Measurements from ENCODE around the gene STK10. TPM values are rescaled to one million over a fixed set of nuclear protein-coding genes. Genes with fewer than 3 reads are reported as not detected.

STK10 gene
- polyA plus RNA-seq, 1 donor (not counting 4 experiments of a cell fraction or from before 2014, with no cell fraction given), result 19.8 TPM

- TF ChIP-seq EZH2 (IDR thresholded peaks at IDR 0.05; ENCODE audit: low read length) (no peak), CTCF (optimal IDR thresholded peaks at IDR 0.05 in 1 of 3, IDR thresholded peaks at IDR 0.05 in 1 of 3, conservative IDR thresholded peaks at IDR 0.05 in 1 of 3; ENCODE audit: extremely low read depth in 1 of 3, insufficient read depth in 2 of 3, low read length in 3 of 3) (no peak)
- Histone ChIP-seq H2AFZ (ENCODE audit: control insufficient read depth, low read length) (no peak overlapping the region), H3K4me2 (ENCODE audit: control insufficient read depth, extremely low read depth, insufficient read depth, low read depth, low read length) (no peak overlapping the region), H4K20me1 (ENCODE audit: control insufficient read depth, extremely low read depth, insufficient read depth, low read length) (no peaks in the 10 kb centered on the region), H3K27ac (ENCODE audit: control insufficient read depth, insufficient read depth, low read length) (no peak overlapping the region), H3K4me3 (ENCODE audit: control insufficient read depth in 2 of 3, extremely low read depth in 1 of 3, insufficient read depth in 2 of 3, low read depth in 1 of 3, low read length in 3 of 3) (no peak overlapping the region), H3K9ac (ENCODE audit: control insufficient read depth, extremely low read depth, insufficient read depth, low read length) (no peak overlapping the region), H3K79me2 (ENCODE audit: control insufficient read depth, insufficient read depth, low read length) (peaks cover 6% of the 10 kb centered on the region), H3K4me1 (ENCODE audit: control insufficient read depth, extremely low read depth, insufficient read depth, low read length) (no peaks in the 10 kb centered on the region), H3K9me3 (ENCODE audit: control insufficient read depth, low read depth, low read length) (no peaks in the 10 kb centered on the region), H3K27me3 (ENCODE audit: control insufficient read depth, extremely low read depth, insufficient read depth, low read length) (no peaks in the 10 kb centered on the region), H3K9me1 (ENCODE audit: control insufficient read depth, extremely low read depth, insufficient read depth, low read length) (no peaks in the 10 kb centered on the region), H3K36me3 (ENCODE audit: control insufficient read depth in 2 of 2, extremely low read depth in 1 of 2, insufficient read depth in 2 of 2, low read length in 2 of 2) (peaks cover 10 to 11% of the 10 kb centered on the region in 2 experiments)
- FAIRE-seq (no peak), DNase-seq (ENCODE audit: low read depth, low spot score) (no peak)
- dilution Hi-C loops (cut with MboI; ENCODE audit: extremely low pct_ligation_motif_present, low sequenced_read_pairs), result no loop called here
Observed at GRCh38 chr5:172211676-172212075, 23.7 kb upstream of the STK10 start.

- FAIRE-seq (no peak), DNase-seq (ENCODE audit: low read depth, low spot score) (no peak)
- TF ChIP-seq EZH2 (IDR thresholded peaks at IDR 0.05; ENCODE audit: low read length) (no peak), CTCF (optimal IDR thresholded peaks at IDR 0.05 in 1 of 3, IDR thresholded peaks at IDR 0.05 in 1 of 3, conservative IDR thresholded peaks at IDR 0.05 in 1 of 3; ENCODE audit: extremely low read depth in 1 of 3, insufficient read depth in 2 of 3, low read length in 3 of 3) (no peak)
- no peaks in the 10 kb centered on the region for H3K9me1 ChIP-seq (ENCODE audit: control insufficient read depth, extremely low read depth, insufficient read depth, low read length)
- no peaks in the 10 kb centered on the region for H3K9me3 ChIP-seq (ENCODE audit: control insufficient read depth, low read depth, low read length)
- H3K4me3 ChIP-seq (ENCODE audit: control insufficient read depth in 2 of 3, extremely low read depth in 1 of 3, insufficient read depth in 2 of 3, low read depth in 1 of 3, low read length in 3 of 3), result no peak overlapping the region
- peaks cover 10 to 11% of the 10 kb centered on the region in 2 experiments for H3K36me3 ChIP-seq (ENCODE audit: control insufficient read depth in 2 of 2, extremely low read depth in 1 of 2, insufficient read depth in 2 of 2, low read length in 2 of 2)
- H3K27ac ChIP-seq (ENCODE audit: control insufficient read depth, insufficient read depth, low read length), result no peak overlapping the region
- H3K27me3 ChIP-seq (ENCODE audit: control insufficient read depth, extremely low read depth, insufficient read depth, low read length), result no peaks in the 10 kb centered on the region
- no peaks in the 10 kb centered on the region for H3K4me1 ChIP-seq (ENCODE audit: control insufficient read depth, extremely low read depth, insufficient read depth, low read length)
- no peaks in the 10 kb centered on the region for H4K20me1 ChIP-seq (ENCODE audit: control insufficient read depth, extremely low read depth, insufficient read depth, low read length)
- dilution Hi-C loops (cut with MboI; ENCODE audit: extremely low pct_ligation_motif_present, low sequenced_read_pairs), result no loop called here
- H3K9ac ChIP-seq (ENCODE audit: control insufficient read depth, extremely low read depth, insufficient read depth, low read length), result no peak overlapping the region
- peaks cover 3% of the 10 kb centered on the region for H3K79me2 ChIP-seq (ENCODE audit: control insufficient read depth, insufficient read depth, low read length)
- no peak overlapping the region for H3K4me2 ChIP-seq (ENCODE audit: control insufficient read depth, extremely low read depth, insufficient read depth, low read depth, low read length)
- H2AFZ ChIP-seq (ENCODE audit: control insufficient read depth, low read length), result no peak overlapping the region
Observed at GRCh38 chr5:172209714-172210113, 21.7 kb upstream of the STK10 start.
